HUDEP-2 (cell line): ENCODE results near the gene CIAO2B.

Experiments
- DNase-seq, 76 experiments: peaks; one replicate each; lab custom pipeline; 2025; ENCODE audit not compliant: unreplicated experiment in 76 of 76; lab: John Stamatoyannopoulos, UW

CIAO2B gene

DNA sequence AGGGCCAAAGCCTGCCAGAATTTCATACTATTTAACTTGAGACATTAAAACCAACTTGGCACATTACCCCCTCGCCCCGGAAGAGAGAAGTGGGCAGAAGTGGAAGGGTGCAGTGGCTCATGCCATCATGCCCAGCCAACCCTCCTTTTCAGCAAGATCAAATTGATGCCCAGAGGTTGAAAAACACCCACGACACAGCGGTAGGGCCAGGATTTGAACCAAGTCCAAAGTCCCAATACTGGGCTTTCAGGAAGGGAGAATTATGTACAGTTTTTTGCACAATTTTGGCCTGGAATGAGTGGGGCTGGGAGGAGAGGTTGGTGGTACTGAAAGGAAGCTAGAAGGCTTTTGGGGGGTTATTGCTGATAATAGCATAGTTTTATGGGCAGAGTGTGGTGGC is 42.8 kb downstream of the CIAO2B start:
- DNase-seq = no peak

DNA sequence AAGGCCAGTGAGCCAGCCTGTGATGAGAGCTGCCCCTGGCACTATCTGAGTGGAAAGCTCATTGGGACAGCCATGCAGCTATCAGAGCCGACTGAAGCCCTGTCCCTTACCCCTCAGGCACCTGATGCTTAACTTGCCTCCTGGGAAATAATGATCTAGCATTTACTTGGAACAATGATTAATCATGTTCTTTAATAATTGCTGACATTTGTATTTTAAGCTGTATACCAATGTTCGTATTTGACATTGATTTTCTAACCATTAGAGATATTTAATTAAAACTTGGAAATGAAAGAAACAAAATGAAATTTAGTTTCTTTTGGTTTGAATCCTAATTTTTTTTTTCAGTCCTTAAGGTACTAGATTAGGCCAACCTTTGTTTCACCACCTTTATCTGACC is 43.4 kb downstream of the CIAO2B start:
- no peak for DNase-seq

DNA sequence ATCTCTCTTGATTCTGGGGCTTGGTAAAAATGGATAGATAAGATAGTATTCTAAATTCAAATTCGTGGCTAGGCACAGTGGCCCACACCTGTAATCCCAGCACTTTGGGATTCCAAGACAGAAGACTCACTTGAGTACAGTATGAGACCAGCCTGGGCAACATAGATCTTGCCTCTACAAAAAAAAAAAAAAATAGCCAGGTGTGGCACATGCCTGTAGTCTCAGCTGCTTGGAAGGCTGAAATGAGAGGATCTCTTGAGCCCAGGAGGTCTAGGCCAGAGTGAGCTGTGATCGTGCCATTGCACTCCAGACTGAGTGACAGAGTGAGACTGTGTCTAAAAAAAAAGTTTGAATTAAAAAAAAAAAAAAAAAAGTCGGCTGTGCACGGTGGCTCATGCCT is 44.6 kb downstream of the CIAO2B start:
- no peak for DNase-seq

DNA sequence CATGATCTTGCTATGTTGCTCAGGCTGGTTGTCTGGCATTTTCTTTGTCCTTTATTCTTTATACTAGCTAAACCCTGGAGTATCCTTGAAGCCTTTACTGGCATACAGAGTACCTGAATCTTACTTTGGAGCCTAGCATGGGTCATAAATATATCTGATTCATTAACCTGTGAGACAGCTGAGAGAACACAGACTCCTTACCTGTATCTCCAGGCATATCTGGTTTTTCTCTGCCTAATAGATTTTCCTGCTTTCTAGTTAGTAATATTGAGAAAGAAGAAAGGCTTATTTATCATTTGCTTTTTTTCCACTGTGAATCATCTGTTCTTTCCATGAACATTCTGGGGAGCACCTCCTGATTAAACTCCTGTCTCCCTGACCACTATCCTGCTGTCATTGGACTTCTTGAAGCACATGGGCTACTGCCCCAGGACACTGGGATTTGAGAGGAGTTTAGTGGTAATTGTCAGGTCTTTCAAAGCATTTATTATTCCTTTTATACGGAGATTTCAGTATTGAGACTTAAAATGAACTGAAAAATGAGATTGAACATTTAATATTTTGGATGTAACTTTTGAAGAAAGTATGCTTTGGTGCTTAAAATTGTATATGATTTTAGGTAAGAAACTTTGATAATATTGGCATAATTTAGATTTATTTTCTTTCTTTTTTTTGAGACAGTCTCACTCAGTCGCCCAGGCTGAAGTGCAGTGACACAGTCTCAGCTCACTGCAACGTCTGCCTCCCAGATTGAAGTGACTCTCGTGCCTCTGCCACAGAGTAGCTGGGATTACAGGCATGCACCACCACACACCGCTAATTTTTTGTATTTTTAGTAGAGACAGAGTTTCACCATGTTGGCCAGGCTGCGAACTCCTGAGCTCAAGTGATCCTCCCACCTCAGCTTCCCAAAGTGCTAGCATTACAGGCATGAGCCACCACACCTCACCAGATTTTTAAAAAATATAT is 45.3 kb downstream of the CIAO2B start:
- no peak for DNase-seq

DNA sequence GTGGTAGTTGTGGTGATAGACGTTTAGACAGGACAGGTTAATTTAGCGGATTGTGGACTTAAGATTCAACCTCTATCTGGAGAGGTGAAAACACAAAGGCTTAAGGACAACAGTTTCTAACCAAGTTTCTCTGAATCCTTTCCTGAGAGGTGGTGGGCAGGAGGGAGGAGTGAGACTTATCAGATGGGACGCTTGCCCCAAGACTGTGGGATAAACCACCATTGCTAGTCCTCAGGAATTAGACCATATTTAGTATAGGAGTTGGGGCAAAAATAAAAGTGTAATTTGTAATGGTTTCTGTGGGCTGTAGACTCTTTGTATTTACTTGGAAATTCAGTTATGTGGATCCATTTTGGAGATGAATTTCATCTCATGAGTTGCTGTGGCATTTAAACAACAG is 47.3 kb downstream of the CIAO2B start:
- DNase-seq = peak in 5 of 76 experiments; percentile 5 to 16 (median 10)

DNA sequence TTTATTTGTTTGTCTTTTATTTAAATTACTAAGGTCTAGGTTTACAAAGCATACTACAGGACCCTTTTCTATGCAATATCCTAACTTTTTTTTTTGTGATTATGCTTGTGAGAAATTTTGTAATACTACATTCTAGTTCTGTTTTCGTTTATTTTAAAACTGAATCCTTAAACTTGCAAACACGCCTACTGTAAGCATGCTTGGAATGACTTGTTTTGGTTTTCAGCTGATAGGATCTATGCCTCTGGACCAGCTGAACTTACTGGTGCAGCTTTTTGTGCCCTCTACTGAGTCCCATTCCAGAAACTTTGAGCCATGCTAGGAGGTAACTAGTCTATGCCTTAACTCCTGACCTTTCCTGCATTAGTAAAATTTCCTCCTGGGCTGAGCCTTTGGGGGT is 47.9 kb downstream of the CIAO2B start:
- DNase-seq = no peak

DNA sequence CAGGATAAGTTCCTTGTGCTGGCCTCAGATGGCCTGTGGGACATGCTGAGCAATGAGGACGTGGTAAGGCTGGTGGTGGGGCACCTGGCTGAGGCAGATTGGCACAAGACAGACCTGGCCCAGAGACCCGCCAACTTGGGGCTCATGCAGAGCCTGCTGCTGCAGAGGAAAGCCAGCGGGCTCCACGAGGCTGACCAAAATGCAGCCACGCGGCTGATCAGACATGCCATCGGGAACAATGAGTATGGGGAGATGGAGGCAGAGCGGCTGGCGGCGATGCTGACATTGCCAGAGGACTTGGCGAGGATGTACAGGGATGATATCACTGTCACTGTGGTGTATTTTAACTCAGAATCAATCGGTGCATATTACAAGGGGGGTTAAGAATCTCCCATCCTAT is 48.7 kb downstream of the CIAO2B start:
- no peak for DNase-seq

DNA sequence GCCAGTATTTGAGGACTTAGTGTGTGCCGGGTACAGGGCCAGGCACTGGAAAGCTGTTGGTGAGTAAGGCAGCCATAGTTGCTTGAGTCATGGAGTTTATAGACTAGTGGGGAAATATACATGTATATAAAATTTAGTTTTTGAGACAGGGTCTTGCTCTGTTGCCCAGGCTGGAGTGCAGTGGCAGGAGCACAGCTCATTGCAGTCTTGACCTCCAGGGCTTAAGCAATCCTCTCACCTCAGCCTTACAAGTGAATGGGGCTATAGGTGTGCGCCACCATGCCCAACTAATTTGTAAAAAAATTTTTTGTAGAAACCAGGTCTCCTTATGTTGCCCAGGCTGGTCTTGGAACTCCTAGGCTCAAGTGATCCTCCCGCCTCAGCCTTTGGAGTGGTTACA is 51.5 kb downstream of the CIAO2B start:
- DNase-seq = no peak
